Duodenal mucosa (tissue), 2 donors: ENCODE measurements around the gene MSL2.
"Not testable (repeated sequence)": the region's sequence is repeated elsewhere in the genome, so short reads cannot be mapped to it uniquely, and the experiment has no call there.

Source experiments
- H3K27ac ChIP-seq: one replicate; pipeline ENCODE4 v1.7.0; 2013; ENCODE audit warnings: low read depth, low read length
- H3K27me3 ChIP-seq, 2 donors: one replicate each; pipeline ENCODE4 v1.7.0; 2013; ENCODE audit warnings: low read length in 2 of 2, control low read depth in 1 of 2; ENCODE audit not compliant: insufficient read depth in 2 of 2, control insufficient read depth in 1 of 2
- H3K36me3 ChIP-seq, 2 donors: one replicate each; pipeline ENCODE4 v1.7.0; 2013; ENCODE audit warnings: low read length in 2 of 2, control low read depth in 1 of 2; ENCODE audit not compliant: insufficient read depth in 2 of 2, control insufficient read depth in 1 of 2
- H3K4me1 ChIP-seq, 2 donors: one replicate each; pipeline ENCODE4 v1.7.0; 2013; ENCODE audit warnings: low read length in 2 of 2, control low read depth in 1 of 2; ENCODE audit not compliant: insufficient read depth in 2 of 2, control insufficient read depth in 1 of 2
- H3K4me3 ChIP-seq, 2 donors: one replicate each; pipeline ENCODE4 v1.7.0; 2013; ENCODE audit warnings: low read length in 2 of 2, low read depth in 1 of 2
- H3K9ac ChIP-seq, 2 donors: one replicate each; pipeline ENCODE4 v1.7.0; 2013; ENCODE audit warnings: low read length in 2 of 2, low read depth in 1 of 2
- H3K9me3 ChIP-seq, 2 donors: one replicate each; pipeline ENCODE4 v1.7.0; 2013; ENCODE audit warnings: low read length in 2 of 2, control low read depth in 1 of 2; ENCODE audit not compliant: control insufficient read depth in 1 of 2

Gene MSL2

GRCh38 chr3:136192831-136193230 is 3.3 kb downstream of the MSL2 start:
- Histone ChIP-seq H3K9me3 (no peaks in the 10 kb centered on the region), H3K27me3 (no peaks in the 10 kb centered on the region), H3K27ac (no peak overlapping the region), H3K4me3 (peak overlapping the region; percentile 91 to 96), H3K9ac (peak overlapping the region; percentile 86 to 92), H3K4me1 (peaks cover 29 to 30% of the 10 kb centered on the region in 2 donors), H3K36me3 (no peaks in the 10 kb centered on the region)

- H3K36me3 ChIP-seq, H3K27ac ChIP-seq, H3K27me3 ChIP-seq, H3K9me3 ChIP-seq: not testable (repeated sequence)
- H3K4me1 ChIP-seq, result peaks cover 27 to 28% of the 10 kb centered on the region in 2 donors
- H3K4me3 ChIP-seq, result peak overlapping the region; percentile 91 to 96
- H3K9ac ChIP-seq, result peak overlapping the region in 1 of 2 donors; percentile 20
Measured at GRCh38 chr3:136192195-136192594, 3.9 kb downstream of the MSL2 start.

DNA sequence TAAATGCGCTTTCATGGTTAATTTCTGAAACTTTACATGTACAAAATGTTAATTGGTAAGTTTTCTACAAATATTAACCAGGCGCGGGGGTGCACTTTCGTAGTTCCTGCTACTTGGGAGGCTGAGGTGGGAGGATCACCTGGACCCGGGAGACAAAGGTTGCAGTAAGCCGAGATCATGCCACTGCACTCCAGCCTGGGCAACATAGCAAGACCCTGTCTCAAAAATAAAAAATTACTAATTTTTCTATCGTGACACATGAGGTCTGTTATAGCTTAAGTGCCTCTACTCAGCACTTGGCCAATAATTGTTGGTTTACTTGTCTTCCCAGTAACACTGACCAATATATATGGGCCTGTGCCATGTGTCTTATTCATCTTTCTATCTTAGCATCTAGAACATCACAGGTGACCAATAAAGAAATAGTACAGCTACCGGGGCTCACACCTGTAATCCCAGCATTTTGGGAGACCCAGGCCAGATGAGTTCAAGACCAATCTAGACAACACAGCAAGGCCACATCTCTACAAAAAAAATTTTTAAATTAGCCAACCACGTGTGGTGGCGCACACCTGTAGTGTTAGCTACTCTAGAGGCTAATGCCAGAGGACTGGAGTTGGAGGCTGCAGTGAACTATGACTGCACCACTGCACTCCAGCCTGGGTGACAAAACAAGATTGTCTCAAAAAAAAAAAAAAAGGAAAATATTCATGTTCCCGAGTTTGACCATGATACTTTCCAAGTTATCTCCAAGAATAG is 6.1 kb downstream of the MSL2 start:
- Histone ChIP-seq H3K27ac (no peak overlapping the region), H3K4me1 (peaks cover 41 to 42% of the 10 kb centered on the region in 2 donors), H3K36me3 (no peaks in the 10 kb centered on the region), H3K9me3 (no peaks in the 10 kb centered on the region), H3K4me3 (peak overlapping the region in 1 of 2 donors; percentile 12), H3K27me3 (no peaks in the 10 kb centered on the region), H3K9ac (no peak overlapping the region)

- H3K4me1 ChIP-seq, result peaks cover 41 to 47% of the 10 kb centered on the region in 2 donors
- H3K9me3 ChIP-seq, result no peaks in the 10 kb centered on the region
- no peaks in the 10 kb centered on the region for H3K27me3 ChIP-seq
- no peaks in the 10 kb centered on the region for H3K36me3 ChIP-seq
- no peak overlapping the region for H3K27ac ChIP-seq
- no peak overlapping the region for H3K4me3 ChIP-seq
- H3K9ac ChIP-seq, result no peak overlapping the region
Measured at GRCh38 chr3:136189043-136189442, 7.1 kb downstream of the MSL2 start.

DNA sequence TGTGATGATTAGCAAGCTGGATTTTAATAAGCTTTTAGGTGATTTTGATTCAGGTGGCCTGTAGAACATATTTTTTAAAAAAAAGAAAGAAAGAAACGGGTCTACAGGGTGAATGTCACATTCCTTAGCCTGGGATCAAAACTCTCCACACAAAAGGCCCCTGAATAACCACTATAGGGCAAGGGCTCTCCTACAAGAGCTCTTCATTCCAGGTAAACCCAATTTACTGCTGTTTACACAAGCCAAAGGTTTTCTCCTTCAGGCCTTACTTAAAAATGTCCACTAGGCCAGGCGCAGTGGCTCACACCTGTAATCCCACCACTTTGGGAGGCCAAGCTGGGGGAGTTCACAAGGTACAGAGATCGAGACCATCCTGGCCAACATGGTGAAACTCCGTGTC is 8.3 kb downstream of the MSL2 start:
- Histone ChIP-seq H3K9ac (no peak overlapping the region), H3K9me3 (no peaks in the 10 kb centered on the region), H3K27ac (no peak overlapping the region), H3K4me1 (peaks cover 37 to 47% of the 10 kb centered on the region in 2 donors), H3K36me3 (no peaks in the 10 kb centered on the region), H3K4me3 (no peak overlapping the region), H3K27me3 (no peaks in the 10 kb centered on the region)

- no peak overlapping the region for H3K27ac ChIP-seq
Measured at GRCh38 chr3:136186846-136187245, 9.3 kb downstream of the MSL2 start.

DNA sequence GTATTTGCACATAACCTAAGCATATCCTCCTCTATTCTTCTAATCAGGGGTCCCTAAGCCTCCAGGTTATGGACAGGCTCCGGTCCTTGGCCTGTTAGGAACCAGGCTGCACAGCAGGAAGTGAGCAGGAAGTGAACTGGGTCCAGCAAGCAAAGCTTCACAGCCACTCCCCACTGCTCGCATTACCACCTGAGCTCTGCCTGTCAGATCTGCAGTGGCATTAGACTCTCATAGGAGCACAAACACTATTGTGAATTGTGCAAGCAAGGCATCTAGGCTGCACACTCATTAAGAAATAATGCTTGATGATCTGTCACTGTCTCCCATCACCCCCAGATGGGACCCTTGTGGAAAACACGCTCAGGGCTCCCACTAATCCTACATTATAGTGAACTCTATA is 9.8 kb downstream of the MSL2 start:
- no peak overlapping the region for H3K4me3 ChIP-seq
- no peaks in the 10 kb centered on the region for H3K9me3 ChIP-seq
- H3K27ac ChIP-seq, result no peak overlapping the region
- no peaks in the 10 kb centered on the region for H3K36me3 ChIP-seq
- peaks cover 29 to 58% of the 10 kb centered on the region in 2 donors for H3K4me1 ChIP-seq
- H3K9ac ChIP-seq, result no peak overlapping the region
- H3K27me3 ChIP-seq, result no peaks in the 10 kb centered on the region

More at GRCh38 chr3:136186846-136187245, 9.3 kb downstream of the MSL2 start:
- Histone ChIP-seq H3K4me1 (peaks cover 33 to 56% of the 10 kb centered on the region in 2 donors), H3K36me3 (no peaks in the 10 kb centered on the region), H3K9me3 (no peaks in the 10 kb centered on the region), H3K9ac (no peak overlapping the region), H3K4me3 (no peak overlapping the region), H3K27me3 (no peaks in the 10 kb centered on the region)

DNA sequence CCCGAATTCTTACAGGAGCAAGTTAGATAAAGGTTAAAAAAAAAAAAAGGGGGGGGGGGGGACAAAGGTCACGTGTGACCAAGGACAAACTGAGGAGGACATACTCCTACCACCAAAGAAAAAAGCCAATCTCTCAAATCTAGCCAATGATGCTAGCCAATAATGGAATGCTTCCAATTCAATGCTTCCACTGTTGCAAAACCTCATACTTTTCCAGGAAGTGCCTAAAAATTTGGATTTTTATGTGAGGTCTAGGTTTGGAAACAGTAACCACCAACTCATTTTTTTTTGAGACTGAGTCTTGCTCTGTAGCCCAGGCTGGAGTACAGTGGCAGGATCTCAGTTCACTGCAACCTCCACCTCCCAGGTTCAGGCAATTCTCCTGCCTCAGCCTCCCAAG is 11.4 kb downstream of the MSL2 start:
- no peaks in the 10 kb centered on the region for H3K36me3 ChIP-seq
- peaks cover 25 to 50% of the 10 kb centered on the region in 2 donors for H3K4me1 ChIP-seq
- no peak overlapping the region for H3K4me3 ChIP-seq
- H3K27ac ChIP-seq, result no peak overlapping the region
- no peak overlapping the region for H3K9ac ChIP-seq
- no peaks in the 10 kb centered on the region for H3K27me3 ChIP-seq
- no peaks in the 10 kb centered on the region for H3K9me3 ChIP-seq

GRCh38 chr3:136181741-136182140 is 14.4 kb downstream of the MSL2 start:
- Histone ChIP-seq H3K27ac (no peak overlapping the region), H3K36me3 (no peaks in the 10 kb centered on the region), H3K4me3 (no peak overlapping the region), H3K9ac (no peak overlapping the region), H3K9me3 (no peaks in the 10 kb centered on the region), H3K27me3 (no peaks in the 10 kb centered on the region), H3K4me1 (peaks cover 17 to 38% of the 10 kb centered on the region in 2 donors)

- Histone ChIP-seq H3K27ac (no peak overlapping the region), H3K4me3 (no peak overlapping the region), H3K4me1 (peaks cover 27 to 41% of the 10 kb centered on the region in 2 donors), H3K9ac (no peak overlapping the region), H3K9me3 (no peaks in the 10 kb centered on the region), H3K36me3 (no peaks in the 10 kb centered on the region), H3K27me3 (no peaks in the 10 kb centered on the region)
Measured at GRCh38 chr3:136177876-136178275, 18.3 kb downstream of the MSL2 start.
